Activated T-helper 1 cell treated with Interleukin-2 at 50 U/mL for 16 hours (primary cell): ENCODE data around the gene SLC35F3.

Experiments used
- DNase-seq: peaks from one replicate; pipeline ENCODE4 v3.0.0-alpha.2; 2020; ENCODE audit warnings: low read depth

The SLC35F3 gene

GRCh38 chr1:234321231-234321630 is 416.8 kb downstream of the SLC35F3 start:
- DNase-seq: no peak

DNA sequence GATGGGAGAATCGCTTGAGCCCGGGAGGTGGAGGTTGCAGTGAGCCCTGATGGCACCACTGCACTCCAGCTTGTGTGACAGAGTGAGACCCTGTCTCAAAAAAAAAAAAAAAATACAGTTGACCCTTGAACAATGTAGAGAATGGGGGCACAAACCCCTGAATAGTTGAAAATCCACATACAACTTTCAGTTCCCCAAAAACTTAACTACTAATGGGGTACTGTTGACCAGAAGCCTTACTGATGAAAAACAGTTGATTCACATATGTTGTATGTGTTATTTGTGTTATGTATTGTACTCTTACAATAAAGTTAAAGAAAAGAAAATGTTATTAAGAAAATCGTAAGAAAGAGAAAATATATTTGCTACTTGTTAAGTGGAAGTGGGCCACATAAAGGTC is 417.6 kb downstream of the SLC35F3 start:
- DNase-seq: no peak

DNA sequence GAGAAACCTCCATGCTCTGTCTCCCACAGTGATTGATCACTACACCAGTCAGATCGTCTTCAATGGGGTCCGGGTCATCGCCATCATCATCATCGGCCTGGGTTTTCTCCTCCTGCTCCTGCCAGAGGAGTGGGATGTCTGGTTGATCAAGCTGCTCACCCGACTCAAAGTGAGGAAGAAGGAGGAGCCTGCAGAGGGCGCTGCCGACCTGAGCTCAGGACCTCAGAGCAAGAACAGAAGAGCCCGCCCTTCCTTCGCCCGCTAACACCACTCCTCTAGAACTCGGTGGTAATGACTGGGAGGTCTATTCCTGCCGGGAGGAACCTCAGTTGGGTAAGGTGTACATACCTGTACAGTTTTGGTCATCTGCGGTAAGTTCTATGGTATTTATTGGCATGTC is 418.5 kb downstream of the SLC35F3 start:
- peak; percentile 44 for DNase-seq

GRCh38 chr1:234324821-234325220 is 420.3 kb downstream of the SLC35F3 start:
- DNase-seq: no peak

GRCh38 chr1:234325878-234326496 is 421.5 kb downstream of the SLC35F3 start:
- DNase-seq: no peak

DNA sequence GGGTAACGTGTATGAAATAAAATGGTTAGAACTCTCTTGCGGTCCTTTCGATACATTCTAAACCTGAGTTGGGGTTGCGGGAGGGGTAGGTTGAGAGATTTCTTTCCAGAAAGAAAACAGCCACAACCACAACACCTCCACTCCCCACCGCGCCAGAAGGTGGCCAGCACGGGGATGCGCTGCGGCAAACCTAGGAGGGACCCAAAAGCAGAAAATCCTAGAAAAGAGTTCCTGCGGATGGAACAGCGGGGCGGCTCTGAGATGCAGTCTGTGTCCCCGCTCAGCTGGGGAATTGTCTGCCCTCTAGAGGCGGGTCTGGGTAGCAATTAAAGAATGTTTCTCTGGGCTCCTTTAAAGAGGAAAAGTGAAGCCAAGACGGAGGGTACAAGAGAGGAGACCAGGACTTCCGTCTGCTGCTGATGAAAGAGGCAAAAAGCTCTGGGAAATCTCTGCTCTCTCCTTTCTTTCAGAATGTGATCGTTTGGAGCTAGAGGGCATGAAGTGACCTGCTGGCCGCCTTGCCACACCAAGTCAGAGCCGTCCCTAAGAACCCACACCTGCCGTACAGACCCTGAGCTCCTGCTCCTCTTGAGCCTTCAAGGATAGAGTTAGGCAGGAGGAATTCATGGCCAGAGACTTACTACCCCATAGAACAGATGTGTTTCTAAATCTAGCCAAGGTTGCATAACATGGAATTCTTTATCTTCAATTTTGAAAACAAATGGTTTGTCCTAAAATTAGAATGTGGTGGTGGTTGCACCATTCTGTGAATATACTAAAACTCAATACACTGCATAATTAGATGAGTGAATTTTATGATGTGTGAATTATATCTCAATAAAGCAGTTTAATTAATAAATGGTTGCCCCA is 422.3 kb downstream of the SLC35F3 start:
- peak; percentile 33 for DNase-seq

GRCh38 chr1:234327577-234328164 is 423.2 kb downstream of the SLC35F3 start:
- no peak for DNase-seq

DNA sequence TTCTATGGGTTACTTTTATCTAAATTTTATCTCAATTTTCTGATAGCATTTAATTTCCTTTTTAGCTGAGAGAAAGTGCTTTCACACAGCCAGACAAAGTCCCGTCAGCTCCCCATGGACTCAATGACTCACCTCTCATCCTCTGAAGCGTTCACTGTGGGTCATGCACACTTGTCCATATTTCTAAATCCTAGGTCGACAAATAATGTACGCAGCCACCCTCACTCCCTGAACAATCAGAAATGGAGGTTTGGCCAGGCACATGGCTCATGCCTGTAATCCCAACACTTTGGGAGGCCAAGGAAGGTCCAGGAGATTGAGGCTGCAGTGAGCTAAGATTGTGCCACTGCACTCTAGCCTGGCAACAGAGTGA is 426.4 kb downstream of the SLC35F3 start:
- DNase-seq: no peak

DNA sequence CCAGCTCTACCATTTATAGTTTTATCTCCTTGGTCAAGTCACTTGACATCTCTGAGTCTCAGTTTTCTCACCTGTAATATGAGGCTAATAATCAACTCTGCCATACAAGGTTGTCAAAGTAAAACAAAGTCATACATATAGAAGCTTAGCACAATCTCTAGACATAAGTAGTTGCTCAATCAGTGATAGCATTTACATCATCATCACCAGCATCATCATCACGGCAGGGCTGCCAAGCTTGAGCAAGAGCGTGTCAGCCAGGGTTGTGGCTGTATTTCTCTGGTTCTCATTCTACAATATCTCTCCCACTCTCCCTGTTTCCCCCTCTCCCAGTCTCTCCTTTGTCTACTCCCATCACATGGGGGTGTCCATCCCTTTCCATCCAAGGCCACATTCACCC is 427.0 kb downstream of the SLC35F3 start:
- no peak for DNase-seq

- no peak for DNase-seq
Measured at GRCh38 chr1:234336359-234336758, 431.9 kb downstream of the SLC35F3 start.

DNA sequence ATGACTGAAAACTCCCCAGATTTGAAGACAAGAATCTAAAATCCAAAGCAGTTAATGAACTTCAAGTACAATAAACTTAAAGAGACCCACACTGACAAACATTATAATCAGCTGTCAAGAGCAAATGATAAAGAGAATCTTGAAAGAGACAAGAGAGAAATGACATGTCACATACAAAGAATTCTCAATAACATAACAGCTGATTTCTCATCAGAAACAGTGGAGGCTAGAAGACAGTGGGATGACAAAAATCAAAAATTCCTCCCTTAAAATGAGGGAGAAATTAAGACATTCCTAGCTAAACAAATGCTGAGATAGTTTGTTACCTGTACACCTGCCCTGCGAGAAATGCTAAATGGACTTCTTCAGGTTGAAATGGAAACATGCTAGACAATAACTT is 432.8 kb downstream of the SLC35F3 start:
- no peak for DNase-seq

- no peak for DNase-seq
Measured at GRCh38 chr1:234340528-234340927, 436.1 kb downstream of the SLC35F3 start.

DNA sequence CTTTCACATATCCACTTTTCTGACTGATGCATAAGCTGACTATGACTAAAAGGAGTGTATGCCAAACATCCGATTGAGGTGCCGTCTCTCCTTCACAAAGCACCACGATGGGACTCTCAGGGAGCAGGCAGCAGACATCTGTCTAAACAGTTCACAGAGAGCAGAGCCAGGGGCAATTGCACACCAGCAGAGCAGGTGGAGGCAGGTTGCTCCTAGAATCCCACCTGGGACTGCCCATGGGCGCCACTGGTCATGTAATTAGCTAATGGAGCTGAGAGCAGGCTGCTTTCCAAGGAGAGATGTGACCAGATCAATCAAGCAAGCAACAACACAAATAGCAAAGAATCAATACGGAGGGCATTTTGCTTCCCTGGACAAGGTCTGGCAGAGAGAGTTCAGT is 438.3 kb downstream of the SLC35F3 start:
- no peak for DNase-seq

GRCh38 chr1:234345237-234345636 is 440.8 kb downstream of the SLC35F3 start:
- no peak for DNase-seq

DNA sequence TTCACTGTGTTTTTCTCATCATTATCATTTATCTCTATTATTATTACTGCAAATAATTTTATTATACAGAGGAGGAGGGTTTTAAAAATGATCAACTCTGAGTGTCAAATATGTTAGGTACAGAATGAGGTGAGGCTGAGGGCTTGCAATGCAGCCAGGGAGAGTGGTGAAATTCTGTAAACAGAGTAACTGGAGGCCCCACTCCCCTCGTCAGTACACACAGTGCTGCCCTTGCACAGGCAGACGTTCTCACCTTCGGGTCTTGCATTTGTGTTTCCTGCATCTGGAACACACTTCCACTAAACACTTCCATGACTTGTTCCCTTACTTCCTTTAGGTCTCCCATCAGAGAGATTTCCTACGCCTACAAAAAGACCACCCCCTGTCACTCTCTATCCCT is 444.5 kb downstream of the SLC35F3 start:
- no peak for DNase-seq

DNA sequence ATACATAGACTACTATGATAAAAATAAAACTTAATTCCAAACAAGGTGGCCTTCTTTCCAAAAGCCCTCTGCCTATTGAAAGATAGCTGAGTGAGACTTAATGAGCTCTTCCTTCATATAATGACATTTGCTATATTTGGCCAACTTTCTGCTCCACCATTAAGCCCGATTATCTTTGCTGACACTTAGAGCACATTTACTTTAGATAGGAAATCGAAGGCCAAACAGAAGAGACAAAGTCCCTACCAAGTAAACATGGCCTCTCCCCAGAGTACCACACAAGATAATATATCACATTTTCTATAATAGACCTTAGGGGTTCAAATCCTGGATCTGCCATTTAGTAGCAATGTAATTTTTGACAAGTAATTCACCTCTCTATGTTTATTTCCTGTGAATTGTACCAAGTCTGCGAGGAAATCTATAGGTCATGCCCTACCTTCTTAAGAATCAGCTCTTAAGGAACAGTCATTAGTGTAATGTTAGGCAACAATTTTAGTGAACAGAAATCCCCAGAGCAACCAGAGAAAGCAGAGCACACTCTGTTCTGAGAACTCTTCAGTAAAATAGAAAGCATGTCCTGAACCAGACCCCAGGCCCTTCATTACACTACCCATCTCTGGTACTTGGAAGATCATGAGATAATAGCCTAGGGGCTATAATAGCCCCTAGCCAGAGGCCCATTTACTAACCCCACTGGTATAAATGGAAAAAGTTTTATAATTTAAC is 451.5 kb downstream of the SLC35F3 start:
- DNase-seq: no peak

GRCh38 chr1:234356615-234357269 is 452.3 kb downstream of the SLC35F3 start:
- DNase-seq: peak; percentile 25

GRCh38 chr1:234357831-234358230 is 453.4 kb downstream of the SLC35F3 start:
- no peak for DNase-seq

DNA sequence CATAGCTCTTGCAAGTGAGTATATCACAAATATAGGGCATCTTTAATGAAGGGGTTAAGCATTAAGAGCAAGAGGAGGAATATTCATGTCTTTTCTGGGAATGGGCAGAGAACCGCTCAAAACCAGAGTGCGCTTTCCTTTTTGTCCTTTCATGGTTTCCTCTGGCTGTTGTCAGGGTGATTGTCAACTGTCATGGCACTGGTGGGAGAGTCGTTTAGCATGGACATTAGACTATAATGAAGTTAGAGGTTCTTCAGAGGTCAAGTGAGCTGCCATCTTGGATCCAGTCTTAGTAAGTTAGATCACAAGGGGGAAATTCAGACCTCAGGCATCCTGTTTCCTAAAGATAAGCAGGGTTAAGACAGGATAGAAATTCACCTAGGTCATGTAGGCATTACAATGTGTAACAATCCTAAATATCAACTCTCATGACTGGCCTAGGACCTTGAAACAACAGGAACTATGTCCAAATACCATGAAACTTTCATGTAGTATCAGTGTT is 456.7 kb downstream of the SLC35F3 start:
- no peak for DNase-seq

- no peak for DNase-seq
Measured at GRCh38 chr1:234362558-234362957, 458.1 kb downstream of the SLC35F3 start.

DNA sequence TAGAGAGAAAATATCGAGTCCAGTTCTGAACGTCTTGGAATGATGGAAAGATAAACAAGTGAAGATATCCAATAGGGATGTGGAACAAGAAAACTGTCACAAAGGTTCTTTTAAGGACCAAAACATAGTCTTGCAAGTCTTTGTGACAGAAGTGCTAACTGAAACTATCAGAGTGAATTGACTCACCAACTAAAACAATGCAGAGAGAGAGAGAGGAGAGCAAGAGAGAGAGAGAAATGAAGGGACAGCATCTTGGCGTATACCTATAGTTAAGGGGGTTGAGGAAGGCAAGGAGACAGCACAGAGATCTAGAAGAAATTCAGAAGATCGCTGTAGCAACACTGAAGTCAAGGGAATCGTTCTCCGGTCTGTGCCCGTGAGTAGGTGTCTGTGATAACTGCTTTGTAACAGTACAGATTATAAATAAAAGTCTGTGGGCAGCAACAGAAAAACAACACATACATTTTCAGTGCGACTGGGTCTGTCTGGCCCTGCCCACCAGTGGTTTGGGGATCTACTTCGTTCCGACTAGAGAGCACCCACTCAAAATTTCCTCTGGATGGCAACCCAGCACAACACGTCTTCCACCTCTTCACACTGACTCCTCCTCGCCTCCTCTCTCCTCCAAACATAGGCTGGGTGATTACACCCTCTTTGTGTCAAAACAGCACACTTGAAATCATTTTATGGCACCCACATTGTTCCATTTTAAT is 464.0 kb downstream of the SLC35F3 start:
- DNase-seq: peak; percentile 2
